Mucosa of descending colon (tissue), 3 donors: ENCODE measurements around the gene LRRC1. TPM values are rescaled to one million over a fixed set of nuclear protein-coding genes. Genes with fewer than 3 reads are reported as not detected.

ENCODE experiments used
- ATAC-seq: fragments of 200-7000 bp; cut with Tn5 transposase; one replicate; pipeline ENCODE4 v1.9.1; 2020; ENCODE audit warnings: mild to moderate bottlenecking, moderate library complexity
- DNase-seq, 3 donors: peaks; one replicate each; pipeline ENCODE4 v3.0.0-alpha.2; 2020
- H3K36me3 ChIP-seq: fragments of 200-600 bp; one replicate; pipeline ENCODE4 v1.8.0; 2021; ENCODE audit warnings: low read depth, mild to moderate bottlenecking
- H3K4me1 ChIP-seq: fragments of 200-600 bp; one replicate; pipeline ENCODE4 v1.8.0; 2021; ENCODE audit warnings: low read depth, mild to moderate bottlenecking
- H3K4me3 ChIP-seq: fragments of 200-600 bp; one replicate; pipeline ENCODE4 v1.8.0; 2021; ENCODE audit warnings: mild to moderate bottlenecking
- H3K9me3 ChIP-seq: fragments of 200-600 bp; one replicate; pipeline ENCODE4 v1.8.0; 2021; ENCODE audit warnings: mild to moderate bottlenecking
- intact Hi-C, 2 donors: fragments of 100-400 bp; cut with DNase I in 1 of 2; cut with micrococcal nuclease in 1 of 2; formaldehyde crosslinking; loops; one replicate each; pipeline versions ENCODE4 v1.11.0 to v1.11.1; 2022; cut with DNase I, micrococcal nuclease
- total RNA-seq, 3 donors: library from RNA; stranded (reverse); fragmentation: NEBNext Ultra II Directional in 2 of 3; extraction: Animal tissue kit (Norgen Biotek cat#: 25700) in 2 of 3; gene quantifications; one replicate each; pipeline versions ENCODE4 v1.2.1 to v1.2.4, GENCODE V29; 2021 to 2023
- TF ChIP-seq, protein P1 (sequence below): fragments of 200-600 bp; IDR thresholded peaks from one replicate; pipeline ENCODE4 v1.8.0; 2022; ENCODE audit warnings: antibody characterized with exemption, mild to moderate bottlenecking
- donor health status: DM: no; HTN: no; CAD: no; lungs with moderate emphysema.
- donor health status: DM: no; HTN: no; CAD: no.
- donor health status: DM: no; HTN: yes; CAD: no.

The LRRC1 gene
- total RNA-seq, 3 donors from 2014 or later: 57.7 to 105 (median 89.4) TPM

DNA sequence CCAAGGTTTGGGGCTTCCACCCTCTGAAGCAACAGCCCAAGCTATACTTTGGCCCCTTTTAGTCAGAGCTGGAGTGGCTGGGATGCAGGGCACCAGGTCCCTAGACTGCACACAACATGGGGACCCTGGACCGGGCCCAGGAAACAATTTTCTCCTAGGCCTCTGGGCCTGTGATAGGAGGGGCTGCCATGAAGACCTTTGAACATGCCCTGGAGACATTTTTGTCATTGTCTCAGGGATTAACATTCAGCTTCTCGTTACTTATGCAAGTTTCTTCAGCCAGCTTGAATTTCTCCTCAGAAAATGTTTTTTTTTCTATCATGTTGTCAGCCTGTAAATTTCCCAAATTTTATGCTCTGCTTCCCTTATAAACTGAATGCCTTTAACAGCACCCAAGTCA lies 82.3 kb downstream of the LRRC1 start:
- no peak overlapping the region for H3K4me3 ChIP-seq
- DNase-seq: no peak
- H3K9me3 ChIP-seq: no peaks in the 10 kb centered on the region
- intact Hi-C loops: no loop called here
- TF ChIP-seq, protein P1, sequence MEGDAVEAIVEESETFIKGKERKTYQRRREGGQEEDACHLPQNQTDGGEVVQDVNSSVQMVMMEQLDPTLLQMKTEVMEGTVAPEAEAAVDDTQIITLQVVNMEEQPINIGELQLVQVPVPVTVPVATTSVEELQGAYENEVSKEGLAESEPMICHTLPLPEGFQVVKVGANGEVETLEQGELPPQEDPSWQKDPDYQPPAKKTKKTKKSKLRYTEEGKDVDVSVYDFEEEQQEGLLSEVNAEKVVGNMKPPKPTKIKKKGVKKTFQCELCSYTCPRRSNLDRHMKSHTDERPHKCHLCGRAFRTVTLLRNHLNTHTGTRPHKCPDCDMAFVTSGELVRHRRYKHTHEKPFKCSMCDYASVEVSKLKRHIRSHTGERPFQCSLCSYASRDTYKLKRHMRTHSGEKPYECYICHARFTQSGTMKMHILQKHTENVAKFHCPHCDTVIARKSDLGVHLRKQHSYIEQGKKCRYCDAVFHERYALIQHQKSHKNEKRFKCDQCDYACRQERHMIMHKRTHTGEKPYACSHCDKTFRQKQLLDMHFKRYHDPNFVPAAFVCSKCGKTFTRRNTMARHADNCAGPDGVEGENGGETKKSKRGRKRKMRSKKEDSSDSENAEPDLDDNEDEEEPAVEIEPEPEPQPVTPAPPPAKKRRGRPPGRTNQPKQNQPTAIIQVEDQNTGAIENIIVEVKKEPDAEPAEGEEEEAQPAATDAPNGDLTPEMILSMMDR: no peak
- no peaks in the 10 kb centered on the region for H3K36me3 ChIP-seq
- H3K4me1 ChIP-seq: no peaks in the 10 kb centered on the region
- no peak for ATAC-seq

DNA sequence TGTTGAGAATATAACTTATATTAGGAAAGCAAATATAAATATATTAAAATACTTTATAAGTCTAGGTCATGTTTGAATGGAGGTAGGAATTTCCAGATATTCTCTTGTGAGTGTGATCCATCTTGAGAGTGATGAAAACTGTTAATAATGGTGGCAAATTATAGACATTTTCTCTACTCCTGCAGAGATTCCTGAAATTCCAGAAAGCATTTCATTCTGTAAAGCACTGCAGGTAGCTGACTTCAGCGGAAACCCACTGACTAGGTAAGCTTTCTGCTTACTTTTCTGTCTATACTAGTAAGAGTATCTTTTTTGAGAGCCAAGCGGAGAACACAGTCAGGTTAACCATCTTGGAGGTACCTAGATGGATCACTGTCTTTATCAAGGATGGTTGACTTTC lies 84.0 kb downstream of the LRRC1 start:
- TF ChIP-seq, protein P1: no peak
- Histone ChIP-seq H3K9me3 (no peaks in the 10 kb centered on the region), H3K4me3 (no peak overlapping the region), H3K36me3 (no peaks in the 10 kb centered on the region), H3K4me1 (no peaks in the 10 kb centered on the region)
- intact Hi-C loops: no loop called here
- no peak for ATAC-seq
- DNase-seq: no peak

DNA sequence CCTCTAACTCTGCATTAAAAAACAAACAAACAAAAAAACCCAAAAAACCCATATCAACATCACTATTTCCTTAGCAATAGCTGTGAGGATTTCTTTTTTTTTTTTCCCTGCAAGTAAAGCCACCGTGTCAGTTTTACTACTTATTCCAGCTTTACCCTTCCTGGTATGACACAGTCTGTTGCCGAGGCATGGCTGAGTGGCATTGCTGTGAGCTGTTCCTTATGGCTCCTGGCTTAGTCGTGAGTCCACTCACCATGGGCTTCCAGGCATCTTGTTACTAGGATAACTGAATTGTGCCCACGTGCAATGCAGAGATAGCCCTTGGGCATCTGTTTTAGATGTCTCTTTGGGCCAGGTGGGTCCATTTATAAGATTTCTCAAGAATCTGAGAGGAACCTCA lies 84.8 kb downstream of the LRRC1 start:
- TF ChIP-seq, protein P1: no peak
- intact Hi-C loops: no loop called here
- Histone ChIP-seq H3K4me3 (no peak overlapping the region), H3K9me3 (no peaks in the 10 kb centered on the region), H3K36me3 (no peaks in the 10 kb centered on the region), H3K4me1 (no peaks in the 10 kb centered on the region)
- no peak for DNase-seq
- ATAC-seq: peak; percentile 90

DNA sequence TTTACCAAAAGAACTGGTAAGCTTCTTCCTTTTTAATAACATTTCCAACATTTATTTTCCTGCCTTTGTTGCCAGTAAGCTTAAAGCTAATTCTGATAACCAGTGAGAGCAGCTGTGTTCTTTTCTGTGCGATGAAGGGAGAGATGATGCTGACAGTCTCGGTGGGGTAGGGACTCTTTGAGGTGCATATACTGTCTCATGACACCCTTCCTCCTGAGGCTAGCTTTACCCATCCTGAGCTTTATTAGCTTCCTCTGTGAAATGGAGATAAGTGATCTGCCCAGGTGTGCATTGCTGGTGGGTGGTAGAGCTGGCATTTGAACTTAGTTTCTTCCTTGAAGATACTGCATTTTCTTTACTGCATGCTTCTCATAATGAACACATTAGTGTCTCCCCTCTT lies 92.5 kb downstream of the LRRC1 start:
- Histone ChIP-seq H3K4me1 (no peaks in the 10 kb centered on the region), H3K36me3 (no peaks in the 10 kb centered on the region), H3K9me3 (no peaks in the 10 kb centered on the region), H3K4me3 (no peak overlapping the region)
- no peak for ATAC-seq
- TF ChIP-seq, protein P1: no peak
- DNase-seq: no peak
- intact Hi-C loops: no loop called here

DNA sequence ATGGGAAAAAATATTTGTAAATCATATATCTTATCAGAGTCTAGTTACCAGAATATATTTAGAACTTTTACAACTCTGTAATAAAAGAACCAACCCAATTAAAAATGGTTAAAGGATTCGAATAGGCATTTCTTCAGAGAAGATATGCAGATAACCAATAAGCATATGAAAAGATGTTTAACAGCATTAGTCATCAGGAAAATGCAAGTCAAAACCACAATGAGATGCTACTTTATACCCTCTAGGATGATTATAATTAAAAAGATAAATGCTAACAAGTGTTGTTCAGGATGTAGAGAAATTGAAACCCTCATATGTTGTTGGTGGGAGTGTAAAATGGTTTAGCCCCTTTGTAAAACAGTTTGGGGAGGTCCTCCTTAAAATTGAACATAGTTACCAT lies 94.1 kb downstream of the LRRC1 start:
- H3K36me3 ChIP-seq: no peaks in the 10 kb centered on the region
- no peaks in the 10 kb centered on the region for H3K9me3 ChIP-seq
- DNase-seq (no peak), ATAC-seq (no peak)
- no peak overlapping the region for H3K4me3 ChIP-seq
- H3K4me1 ChIP-seq: no peaks in the 10 kb centered on the region
- TF ChIP-seq, protein P1: no peak
- intact Hi-C loops: no loop called here

DNA sequence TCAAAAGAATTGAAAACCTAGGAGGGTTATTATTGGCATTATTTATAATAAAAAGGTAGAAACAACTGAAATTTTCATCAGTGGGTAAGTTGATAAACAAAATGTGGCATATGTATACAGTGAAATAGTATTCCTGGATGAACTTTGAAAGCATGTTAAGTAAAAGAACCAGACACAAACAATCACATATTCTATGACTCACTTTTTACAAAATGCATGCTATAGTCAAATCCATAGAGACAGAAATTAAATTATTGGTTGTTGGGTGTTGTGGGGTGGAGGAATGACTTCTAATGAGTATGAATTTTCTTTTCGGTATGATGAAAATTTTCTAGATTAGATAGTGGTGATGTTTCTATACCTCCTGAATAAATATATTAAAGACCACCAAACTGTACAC lies 94.6 kb downstream of the LRRC1 start:
- no peak overlapping the region for H3K4me3 ChIP-seq
- no peaks in the 10 kb centered on the region for H3K9me3 ChIP-seq
- H3K36me3 ChIP-seq: no peaks in the 10 kb centered on the region
- intact Hi-C loops: no loop called here
- TF ChIP-seq, protein P1: no peak
- ATAC-seq: no peak
- DNase-seq: no peak
- no peaks in the 10 kb centered on the region for H3K4me1 ChIP-seq
